ENCODE data around the gene HOXA3.

The HOXA3 gene

GRCh38 chr7:27099453-27100370 is 52.7 kb downstream of the HOXA3 start:
- no peak for DNase-seq

- DNase-seq = no peak
Observed at GRCh38 chr7:27098578-27099451, 53.6 kb downstream of the HOXA3 start.

GRCh38 chr7:27097686-27098577 is 54.5 kb downstream of the HOXA3 start:
- DNase-seq = no peak

GRCh38 chr7:27096768-27097514 is 55.4 kb downstream of the HOXA3 start:
- no peak for DNase-seq

GRCh38 chr7:27095897-27096767 is 56.3 kb downstream of the HOXA3 start, which contains the start of gene HOXA1:
TSS of gene HOXA1 (minus strand) at chr7:27096000. CDS start at chr7:27095912, 88 bp downstream.
- DNase-seq = peak; percentile 52

GRCh38 chr7:27095050-27095896 is 57.1 kb downstream of the HOXA3 start:
- DNase-seq = no peak

- no peak for DNase-seq
Observed at GRCh38 chr7:27094304-27095049, 57.9 kb downstream of the HOXA3 start.

GRCh38 chr7:27093184-27093895 is 59.0 kb downstream of the HOXA3 start:
- no peak for DNase-seq

GRCh38 chr7:27092819-27093110 is 59.6 kb downstream of the HOXA3 start:
- DNase-seq = no peak

GRCh38 chr7:27091941-27092818 is 60.2 kb downstream of the HOXA3 start:
- no peak for DNase-seq

- no peak for DNase-seq
Observed at GRCh38 chr7:27091105-27091504, 61.3 kb downstream of the HOXA3 start.

GRCh38 chr7:27088002-27088922 is 64.1 kb downstream of the HOXA3 start:
- DNase-seq = no peak

GRCh38 chr7:27083646-27084045 is 68.7 kb downstream of the HOXA3 start:
- DNase-seq = no peak

- no peak for DNase-seq
Observed at GRCh38 chr7:27082171-27082570, 70.2 kb downstream of the HOXA3 start.

- no peak for DNase-seq
Observed at GRCh38 chr7:27080844-27081436, 71.4 kb downstream of the HOXA3 start.
